ENCODE measurements around the gene TBC1D8. TPM values are rescaled to one million over a fixed set of nuclear protein-coding genes. Genes with fewer than 3 reads are reported as not detected.

Gene TBC1D8
- total RNA-seq, 6 experiments from 2014 or later = 1.2 to 2.0 (median 1.5) TPM

GRCh38 chr2:101089942-101090799 lies 61.0 kb downstream of the TBC1D8 start:
- no peak for DNase-seq
- H3K9me3 Mint-ChIP-seq = no peaks in the 10 kb centered on the region
- no peaks in the 10 kb centered on the region; the same call in 1 of the 2 replicates for H3K36me3 Mint-ChIP-seq (ENCODE audit: low read depth)
- H3K27ac Mint-ChIP-seq = no peak overlapping the region
- no peak for TF ChIP-seq CTCF (IDR thresholded peaks at IDR 0.05)
- H3K4me3 Mint-ChIP-seq = no peak overlapping the region
- peaks cover 12% of the 10 kb centered on the region for H3K27me3 Mint-ChIP-seq (ENCODE audit: insufficient read depth)
- peaks cover 7% of the 10 kb centered on the region for H3K4me1 Mint-ChIP-seq (ENCODE audit: low read depth)

GRCh38 chr2:101089419-101089818 lies 61.8 kb downstream of the TBC1D8 start:
- Mint-ChIP-seq H3K4me1 (ENCODE audit: low read depth) (peaks cover 1% of the 10 kb centered on the region), H3K9me3 (no peaks in the 10 kb centered on the region), H3K36me3 (ENCODE audit: low read depth) (no peaks in the 10 kb centered on the region), H3K27ac (no peak overlapping the region), H3K4me3 (no peak overlapping the region), H3K27me3 (ENCODE audit: insufficient read depth) (peaks cover 12% of the 10 kb centered on the region)
- no peak for TF ChIP-seq CTCF (IDR thresholded peaks at IDR 0.05)
- DNase-seq = no peak

GRCh38 chr2:101087638-101088037 lies 63.5 kb downstream of the TBC1D8 start:
- Mint-ChIP-seq H3K4me3 (no peak overlapping the region), H3K27me3 (ENCODE audit: insufficient read depth) (peaks cover 4% of the 10 kb centered on the region), H3K36me3 (ENCODE audit: low read depth) (no peaks in the 10 kb centered on the region), H3K27ac (no peak overlapping the region), H3K9me3 (no peaks in the 10 kb centered on the region), H3K4me1 (ENCODE audit: low read depth) (no peaks in the 10 kb centered on the region)
- no peak for DNase-seq
- TF ChIP-seq CTCF (IDR thresholded peaks at IDR 0.05) = no peak

GRCh38 chr2:101083613-101084012 lies 67.6 kb downstream of the TBC1D8 start:
- Mint-ChIP-seq H3K27ac (no peak overlapping the region), H3K4me3 (no peak overlapping the region), H3K27me3 (ENCODE audit: insufficient read depth) (peaks cover 7% of the 10 kb centered on the region; the same call in 1 of the 2 replicates), H3K4me1 (ENCODE audit: low read depth) (no peaks in the 10 kb centered on the region; the same call in 1 of the 2 replicates), H3K9me3 (no peaks in the 10 kb centered on the region), H3K36me3 (ENCODE audit: low read depth) (no peaks in the 10 kb centered on the region)
- no peak for DNase-seq
- TF ChIP-seq CTCF (IDR thresholded peaks at IDR 0.05) = no peak

GRCh38 chr2:101082998-101083397 lies 68.2 kb downstream of the TBC1D8 start:
- no peak overlapping the region for H3K4me3 Mint-ChIP-seq
- no peak for DNase-seq
- peaks cover 10% of the 10 kb centered on the region for H3K27me3 Mint-ChIP-seq (ENCODE audit: insufficient read depth)
- no peak for TF ChIP-seq CTCF (IDR thresholded peaks at IDR 0.05)
- no peaks in the 10 kb centered on the region; the same call in 1 of the 2 replicates for H3K4me1 Mint-ChIP-seq (ENCODE audit: low read depth)
- H3K9me3 Mint-ChIP-seq = no peaks in the 10 kb centered on the region
- no peak overlapping the region for H3K27ac Mint-ChIP-seq
- no peaks in the 10 kb centered on the region for H3K36me3 Mint-ChIP-seq (ENCODE audit: low read depth)
